Activated CD8-positive, alpha-beta memory T cell treated with anti-CD3 and anti-CD28 coated beads for 36 hours (primary cell): Measurements from ENCODE around the gene PDX1. TPM values are rescaled to one million over a fixed set of nuclear protein-coding genes. Genes with fewer than 3 reads are reported as not detected.

Experiments used
- CTCF ChIA-PET: fragments of 350-600 bp; sonication (Branson Sonifier 250); formaldehyde crosslinking; loops from one replicate; lab custom pipeline; 2021; ENCODE audit warnings: antibody characterized with exemption; lab: Charles Lee
- POLR2A ChIA-PET: fragments of 350-600 bp; sonication (Branson Sonifier 250); formaldehyde crosslinking; loops from one replicate; lab custom pipeline; 2021; ENCODE audit warnings: antibody characterized with exemption; lab: Charles Lee
- total RNA-seq, 2 experiments: library from RNA; stranded (reverse); gene quantifications; one replicate each; pipeline ENCODE4 v1.2.3, GENCODE V29; 2021

The PDX1 gene
- total RNA-seq, 2 experiments from 2014 or later = not detected

GRCh38 chr13:27921421-27921960 lies 1.7 kb downstream of the PDX1 start:
- POLR2A ChIA-PET = no interaction called here
- CTCF ChIA-PET = no interaction called here

DNA sequence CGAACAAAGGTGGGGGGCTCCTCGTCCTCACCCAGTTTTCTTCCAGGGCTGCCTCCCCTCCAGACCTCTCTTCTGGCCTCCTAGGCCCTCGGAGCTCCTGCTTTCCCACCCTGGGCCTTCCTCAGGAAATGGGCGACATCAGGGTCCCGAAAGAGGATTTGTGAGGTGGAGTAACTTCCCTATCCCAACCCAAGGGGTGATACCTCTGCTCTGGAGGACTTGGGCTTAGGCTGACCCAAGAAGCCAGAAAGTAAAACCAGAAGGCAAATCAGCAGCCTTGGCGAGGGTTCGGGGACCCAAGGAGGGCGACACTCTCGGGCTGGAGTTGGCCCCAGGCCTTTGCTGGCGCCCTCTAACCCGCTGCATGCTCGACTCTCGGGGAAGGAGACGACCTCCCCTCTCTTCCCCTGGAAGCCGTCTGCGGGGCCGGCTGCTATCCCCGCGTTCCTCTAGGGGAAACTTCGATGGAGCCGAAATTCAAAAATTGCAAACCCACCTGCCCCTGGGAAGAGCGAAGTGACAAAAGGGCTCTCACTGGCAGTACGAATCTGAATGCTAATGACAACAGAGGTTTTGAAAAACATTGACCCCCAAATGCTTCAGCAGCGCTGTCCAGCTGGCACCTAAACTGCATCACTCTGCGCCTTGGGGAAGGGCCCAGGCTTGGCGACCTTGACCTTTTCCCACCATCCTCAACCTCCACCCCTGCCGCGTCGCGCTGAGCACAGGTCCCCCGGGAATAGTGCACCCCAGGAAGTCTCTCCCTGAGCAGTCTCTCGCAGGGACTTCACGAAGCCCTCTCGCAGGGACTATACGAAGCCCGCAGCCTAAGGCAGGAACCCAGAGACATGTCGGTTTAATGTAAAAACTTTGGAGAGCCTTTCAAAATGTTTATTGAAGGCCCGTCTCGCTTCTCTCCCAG lies 2.4 kb downstream of the PDX1 start:
- CTCF ChIA-PET = no interaction called here
- POLR2A ChIA-PET = no interaction called here

DNA sequence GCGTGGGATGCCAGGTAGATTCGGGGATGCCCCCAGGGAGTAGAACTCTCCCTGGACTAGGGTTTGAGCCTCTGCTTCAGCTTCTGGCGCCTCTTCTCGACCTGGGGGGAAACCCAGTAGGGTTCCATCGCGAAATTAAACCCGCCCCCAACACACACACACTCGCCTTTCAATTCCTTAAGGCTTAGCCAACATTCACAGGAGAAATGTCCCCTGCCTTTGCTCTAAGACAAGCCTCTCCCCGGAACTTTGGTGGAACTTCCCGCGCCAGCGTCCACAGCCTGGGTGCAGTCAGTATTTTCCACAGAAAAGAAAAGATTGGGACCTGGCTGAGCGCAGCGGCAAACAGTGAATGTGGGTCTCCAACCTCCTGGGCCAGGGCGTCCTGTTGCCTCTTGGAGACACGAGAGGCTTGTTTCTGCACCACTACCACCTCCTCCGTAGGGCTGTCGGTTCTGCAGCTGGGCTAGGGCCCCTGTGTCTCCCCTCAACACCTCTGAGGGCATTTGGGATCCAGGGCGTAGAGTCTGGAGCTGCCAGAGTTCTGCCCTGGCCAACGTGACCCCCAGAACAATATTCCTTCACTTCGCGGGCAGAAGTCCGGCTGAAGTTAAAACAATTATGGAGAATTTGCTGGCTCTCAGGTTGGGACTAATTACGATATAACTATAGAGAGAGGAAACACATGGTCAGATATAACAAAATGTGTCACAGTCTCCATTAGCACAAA lies 3.2 kb downstream of the PDX1 start:
- ChIA-PET POLR2A (no interaction called here), CTCF (no interaction called here)

DNA sequence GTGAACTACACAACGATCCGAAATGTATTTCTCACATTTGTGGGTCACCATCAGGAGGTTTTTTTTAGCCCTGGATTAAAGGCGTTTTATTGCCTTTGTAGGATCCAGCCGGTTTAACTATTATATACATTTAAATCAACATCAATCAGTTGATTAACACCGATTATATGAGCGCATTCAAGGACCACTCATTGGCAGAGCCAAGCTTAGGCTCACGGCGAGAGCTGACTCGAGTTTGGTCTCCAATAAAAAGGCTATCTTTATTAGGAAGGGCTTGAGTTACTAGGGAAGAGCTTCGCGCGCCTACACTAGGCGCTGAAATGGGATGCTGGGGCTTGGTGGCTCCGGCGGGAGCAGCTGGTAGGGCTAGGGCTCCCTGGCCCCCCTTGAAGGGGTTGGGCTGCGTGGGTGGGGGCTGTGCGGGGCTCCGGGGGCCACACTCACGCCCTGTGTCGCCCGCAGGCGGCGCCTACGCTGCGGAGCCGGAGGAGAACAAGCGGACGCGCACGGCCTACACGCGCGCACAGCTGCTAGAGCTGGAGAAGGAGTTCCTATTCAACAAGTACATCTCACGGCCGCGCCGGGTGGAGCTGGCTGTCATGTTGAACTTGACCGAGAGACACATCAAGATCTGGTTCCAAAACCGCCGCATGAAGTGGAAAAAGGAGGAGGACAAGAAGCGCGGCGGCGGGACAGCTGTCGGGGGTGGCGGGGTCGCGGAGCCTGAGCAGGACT lies 4.2 kb downstream of the PDX1 start:
- ChIA-PET POLR2A (no interaction called here), CTCF (interaction anchor here (1.1 kb wide), 1 partner anchor 30 kb away, joined by 4 read pairs; no protein-coding TSS in a partner anchor)

GRCh38 chr13:27924529-27925141 lies 4.8 kb downstream of the PDX1 start:
- POLR2A ChIA-PET = no interaction called here
- CTCF ChIA-PET = interaction anchor here (1.1 kb wide), 1 partner anchor 29 kb away, joined by 4 read pairs; no protein-coding TSS in a partner anchor

DNA sequence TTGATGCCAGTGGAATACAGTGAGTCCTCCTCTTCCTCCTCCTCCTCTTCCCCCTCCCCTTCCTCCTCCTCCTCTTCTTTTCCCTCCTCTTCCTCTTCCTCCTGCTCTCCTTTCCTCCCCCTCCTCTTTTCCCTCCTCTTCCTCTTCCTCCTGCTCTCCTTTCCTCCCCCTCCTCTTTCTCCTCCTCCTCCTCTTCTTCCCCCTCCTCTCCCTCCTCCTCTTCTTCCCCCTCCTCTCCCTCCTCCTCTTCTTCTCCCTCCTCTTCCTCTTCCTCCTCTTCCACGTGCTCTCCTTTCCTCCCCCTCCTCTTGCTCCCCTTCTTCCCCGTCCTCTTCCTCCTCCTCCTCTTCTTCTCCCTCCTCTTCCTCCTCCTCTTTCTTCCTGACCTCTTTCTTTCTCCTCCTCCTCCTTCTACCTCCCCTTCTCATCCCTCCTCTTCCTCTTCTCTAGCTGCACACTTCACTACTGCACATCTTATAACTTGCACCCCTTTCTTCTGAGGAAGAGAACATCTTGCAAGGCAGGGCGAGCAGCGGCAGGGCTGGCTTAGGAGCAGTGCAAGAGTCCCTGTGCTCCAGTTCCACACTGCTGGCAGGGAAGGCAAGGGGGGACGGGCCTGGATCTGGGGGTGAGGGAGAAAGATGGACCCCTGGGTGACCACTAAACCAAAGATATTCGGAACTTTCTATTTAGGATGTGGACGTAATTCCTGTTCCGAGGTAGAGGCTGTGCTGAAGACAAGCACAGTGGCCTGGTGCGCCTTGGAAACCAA lies 5.6 kb downstream of the PDX1 start:
- CTCF ChIA-PET = no interaction called here
- POLR2A ChIA-PET = no interaction called here

- ChIA-PET CTCF (interaction anchor here (2.8 kb wide), 1 partner anchor 26 kb away, joined by 9 read pairs; no protein-coding TSS in a partner anchor), POLR2A (no interaction called here)
These were observed 7.0 kb downstream of the PDX1 start for GRCh38 chr13:27926644-27927434.

- CTCF ChIA-PET = interaction anchor here (2.8 kb wide), 1 partner anchor 26 kb away, joined by 9 read pairs; no protein-coding TSS in a partner anchor
- POLR2A ChIA-PET = no interaction called here
These were observed 7.9 kb downstream of the PDX1 start for GRCh38 chr13:27927444-27928352.

- CTCF ChIA-PET = interaction anchor here (2.8 kb wide), 1 partner anchor 25 kb away, joined by 9 read pairs; no protein-coding TSS in a partner anchor
- POLR2A ChIA-PET = no interaction called here
These were observed 8.6 kb downstream of the PDX1 start for GRCh38 chr13:27928353-27928804.

- CTCF ChIA-PET = interaction anchor here (2.8 kb wide), 1 partner anchor 24 kb away, joined by 9 read pairs; no protein-coding TSS in a partner anchor
- POLR2A ChIA-PET = interaction anchor here (0.5 kb wide), 1 partner anchor 516 kb away, joined by 3 read pairs; no protein-coding TSS in a partner anchor
These were observed 9.3 kb downstream of the PDX1 start for GRCh38 chr13:27928805-27929753.

DNA sequence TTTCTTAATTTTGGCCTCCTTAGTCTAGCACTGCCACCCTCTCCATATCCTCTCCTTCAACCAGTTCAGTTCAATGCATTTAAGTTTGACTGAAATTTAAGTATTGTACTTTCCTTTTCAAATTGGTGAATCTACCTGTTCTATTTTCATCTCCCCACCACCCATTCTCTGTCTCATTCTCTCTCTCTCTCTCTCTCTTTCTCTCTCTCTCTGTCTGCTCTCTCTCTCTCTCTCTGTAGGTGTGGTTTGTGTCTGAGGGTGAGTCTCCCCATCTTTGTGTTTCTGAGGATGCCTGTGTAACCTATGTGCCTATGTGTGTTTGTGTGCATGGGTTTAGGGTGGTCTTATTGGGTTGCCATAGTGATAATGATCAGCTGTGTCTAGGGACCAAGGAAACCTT lies 10.1 kb downstream of the PDX1 start:
- ChIA-PET POLR2A (interaction anchor here (0.5 kb wide), 1 partner anchor 517 kb away, joined by 3 read pairs; no protein-coding TSS in a partner anchor), CTCF (no interaction called here)

- CTCF ChIA-PET = no interaction called here
- POLR2A ChIA-PET = no interaction called here
These were observed 13.3 kb downstream of the PDX1 start for GRCh38 chr13:27933118-27933517.

DNA sequence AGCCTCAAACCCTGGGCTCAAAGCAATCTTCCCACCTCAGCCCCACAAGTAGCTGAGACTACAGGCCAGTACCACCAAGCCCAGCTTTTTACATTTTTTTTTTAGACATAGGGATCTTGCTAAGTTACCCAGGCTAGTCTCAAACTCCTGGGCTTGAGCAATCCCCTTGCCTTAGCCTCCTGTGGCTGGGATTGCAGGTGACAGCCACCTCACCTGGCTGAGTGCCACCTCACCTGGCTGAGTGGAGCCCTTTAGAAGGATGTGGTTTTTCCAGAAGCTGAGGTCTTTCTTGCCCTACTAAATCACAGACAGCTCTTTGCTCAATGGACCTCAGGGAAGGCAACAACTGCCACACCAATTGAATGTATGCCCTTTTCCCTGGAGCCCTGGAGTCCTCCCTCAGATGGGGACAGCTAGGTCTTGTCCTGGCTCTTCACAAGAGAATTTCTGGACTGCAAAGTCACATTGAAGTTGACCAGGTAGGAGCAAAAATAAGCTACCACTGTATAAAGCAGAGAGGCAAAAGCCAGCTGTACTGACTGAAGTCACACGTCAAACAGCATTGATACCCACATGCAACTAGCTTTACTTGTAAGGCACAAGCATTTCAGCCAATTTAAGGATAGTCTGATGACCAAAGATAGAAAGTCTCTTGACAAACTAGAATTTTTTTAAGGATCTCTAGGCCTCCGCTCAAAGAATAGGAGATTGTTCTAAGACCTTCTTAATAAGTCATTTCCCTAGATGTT lies 14.0 kb downstream of the PDX1 start:
- POLR2A ChIA-PET = no interaction called here
- CTCF ChIA-PET = interaction anchor here (0.9 kb wide), 1 partner anchor 20 kb away, joined by 3 read pairs; no protein-coding TSS in a partner anchor

GRCh38 chr13:27942972-27943371 lies 23.2 kb downstream of the PDX1 start:
- CTCF ChIA-PET = no interaction called here
- POLR2A ChIA-PET = no interaction called here
